NB4 (cell line): Measurements from ENCODE around the gene SGCD.

Source experiments
- MYC ChIP-seq: IDR thresholded peaks from 2 replicates; pipeline ENCODE4 v1.6.1; 2011; ENCODE audit warnings: low read depth, low read length
- POLR2A ChIP-seq: IDR thresholded peaks from 2 replicates; pipeline ENCODE4 v1.6.1; 2011; ENCODE audit warnings: mild to moderate bottlenecking; ENCODE audit not compliant: insufficient read length; ENCODE audit errors: extremely low read depth
- TF ChIP-seq, protein P1 (sequence below): IDR thresholded peaks from one replicate; pipeline ENCODE4 v1.5.1; 2012; ENCODE audit warnings: low read depth, low read length
- TF ChIP-seq, protein P2 (sequence below): IDR thresholded peaks from 2 replicates; pipeline ENCODE4 v1.6.1; 2011; ENCODE audit warnings: low read depth, low read length

DNA sequence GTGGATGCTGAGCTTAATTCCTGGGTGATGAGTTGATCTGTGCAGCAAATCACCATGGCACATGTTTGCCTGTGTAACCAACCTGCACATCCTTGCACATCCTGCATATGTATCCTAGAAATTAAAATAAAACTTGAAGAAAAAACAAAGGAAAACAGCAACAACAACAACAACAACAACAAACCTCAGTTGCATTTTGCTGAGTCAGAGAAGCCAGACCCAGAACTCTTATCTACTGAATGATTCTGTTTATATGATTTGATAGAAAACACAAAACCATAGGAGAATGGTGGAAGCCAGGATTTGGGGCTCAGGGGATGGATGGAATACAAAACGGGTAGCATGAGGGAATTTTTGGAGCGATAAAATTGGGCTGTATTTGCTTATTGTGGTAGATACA is 307.3 kb downstream of the SGCD start:
- TF ChIP-seq, protein P1, sequence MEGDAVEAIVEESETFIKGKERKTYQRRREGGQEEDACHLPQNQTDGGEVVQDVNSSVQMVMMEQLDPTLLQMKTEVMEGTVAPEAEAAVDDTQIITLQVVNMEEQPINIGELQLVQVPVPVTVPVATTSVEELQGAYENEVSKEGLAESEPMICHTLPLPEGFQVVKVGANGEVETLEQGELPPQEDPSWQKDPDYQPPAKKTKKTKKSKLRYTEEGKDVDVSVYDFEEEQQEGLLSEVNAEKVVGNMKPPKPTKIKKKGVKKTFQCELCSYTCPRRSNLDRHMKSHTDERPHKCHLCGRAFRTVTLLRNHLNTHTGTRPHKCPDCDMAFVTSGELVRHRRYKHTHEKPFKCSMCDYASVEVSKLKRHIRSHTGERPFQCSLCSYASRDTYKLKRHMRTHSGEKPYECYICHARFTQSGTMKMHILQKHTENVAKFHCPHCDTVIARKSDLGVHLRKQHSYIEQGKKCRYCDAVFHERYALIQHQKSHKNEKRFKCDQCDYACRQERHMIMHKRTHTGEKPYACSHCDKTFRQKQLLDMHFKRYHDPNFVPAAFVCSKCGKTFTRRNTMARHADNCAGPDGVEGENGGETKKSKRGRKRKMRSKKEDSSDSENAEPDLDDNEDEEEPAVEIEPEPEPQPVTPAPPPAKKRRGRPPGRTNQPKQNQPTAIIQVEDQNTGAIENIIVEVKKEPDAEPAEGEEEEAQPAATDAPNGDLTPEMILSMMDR, result no peak
- no peak for TF ChIP-seq POLR2A
- no peak for TF ChIP-seq MYC
- TF ChIP-seq, protein P2, sequence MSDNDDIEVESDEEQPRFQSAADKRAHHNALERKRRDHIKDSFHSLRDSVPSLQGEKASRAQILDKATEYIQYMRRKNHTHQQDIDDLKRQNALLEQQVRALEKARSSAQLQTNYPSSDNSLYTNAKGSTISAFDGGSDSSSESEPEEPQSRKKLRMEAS, result no peak
